Hepatocyte (in vitro differentiated cells): ENCODE data around the gene DBF4B.
"Not testable (repeated sequence)": the region's sequence is repeated elsewhere in the genome, so short reads cannot be mapped to it uniquely, and the experiment has no call there.

Experiments used
- CTCF ChIP-seq: fragments of 200-600 bp; sonication (generic); IDR thresholded peaks from 2 replicates; pipeline ENCODE4 v1.5.1; 2016; ENCODE audit warnings: antibody characterized with exemption, mild to moderate bottlenecking; ENCODE audit not compliant: poor library complexity
- EZH2 ChIP-seq: fragments of 200-600 bp; sonication (generic); IDR thresholded peaks from 2 replicates; pipeline ENCODE4 v1.6.1; 2016; ENCODE audit warnings: antibody characterized with exemption, mild to moderate bottlenecking, borderline replicate concordance
- EZH2phosphoT487 ChIP-seq: fragments of 200-600 bp; sonication (generic); IDR thresholded peaks from one replicate; pipeline ENCODE4 v1.6.1; 2018; ENCODE audit warnings: antibody characterized with exemption, mild to moderate bottlenecking, low read depth, moderate library complexity; ENCODE audit not compliant: unreplicated experiment, severe bottlenecking

DNA sequence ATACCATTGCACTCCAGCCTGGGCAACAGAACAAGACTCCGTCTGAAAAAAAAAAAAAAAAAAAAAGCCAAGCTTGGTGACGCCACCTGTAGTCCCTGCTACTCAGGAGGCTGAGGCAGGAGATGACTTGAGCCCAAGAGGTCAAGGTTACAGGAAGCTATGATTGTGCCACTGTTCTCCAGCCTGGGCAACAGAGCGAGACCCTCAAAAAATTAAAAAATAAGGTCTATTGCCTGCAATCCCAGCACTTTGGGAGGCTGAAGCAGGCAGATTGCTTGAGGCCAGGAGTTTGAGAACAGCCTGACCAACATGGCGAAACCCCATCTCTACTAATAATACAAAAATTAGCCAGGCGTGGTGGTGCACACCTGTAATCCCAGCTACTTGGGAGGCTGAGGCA, 46.7 kb downstream of the DBF4B start:
- TF ChIP-seq CTCF, EZH2, EZH2phosphoT487: not testable (repeated sequence)
